Stimulated activated naive B cell treated with anti-CD40 and anti-IgM and Interleukin-4, amounts not matched to agents 10 μg/mL and 1 μg/mL and 100 μg/mL, for 72 hours (primary cell): ENCODE measurements around the gene UPK3B.
"Not testable (repeated sequence)": the region's sequence is repeated elsewhere in the genome, so short reads cannot be mapped to it uniquely, and the experiment has no call there.

Experiments used
- ATAC-seq, 2 donors: fragments of 150-1000 bp; cut with Tn5 transposase; replicated peaks; 2 replicates each; pipeline ENCODE4 v1.10.0; 2021; ENCODE audit warnings: moderate library complexity in 1 of 2
- DNase-seq: peaks from one replicate; pipeline ENCODE4 v3.0.0; 2021
- H3K27ac Mint-ChIP-seq: one replicate; pipeline ENCODE4 v1.8.0; 2022; ENCODE audit warnings: mild to moderate bottlenecking, mixed read lengths
- H3K27me3 Mint-ChIP-seq, 2 donors: one replicate each; pipeline ENCODE4 v1.8.0; 2022; ENCODE audit warnings: mixed read lengths in 2 of 2
- H3K36me3 Mint-ChIP-seq, 2 donors: one replicate each; pipeline ENCODE4 v1.8.0; 2022; ENCODE audit warnings: mixed read lengths in 2 of 2, mild to moderate bottlenecking in 1 of 2
- H3K4me1 Mint-ChIP-seq, 2 donors: one replicate each; pipeline ENCODE4 v1.8.0; 2022; ENCODE audit warnings: mixed read lengths in 2 of 2, mild to moderate bottlenecking in 1 of 2
- H3K4me3 Mint-ChIP-seq, 2 donors: one replicate each; pipeline ENCODE4 v1.8.0; 2022; ENCODE audit warnings: mild to moderate bottlenecking in 2 of 2, mixed read lengths in 2 of 2, moderate library complexity in 1 of 2
- H3K9me3 Mint-ChIP-seq, 2 donors: one replicate each; pipeline ENCODE4 v1.8.0; 2022; ENCODE audit warnings: mixed read lengths in 2 of 2, mild to moderate bottlenecking in 1 of 2

UPK3B gene

DNA sequence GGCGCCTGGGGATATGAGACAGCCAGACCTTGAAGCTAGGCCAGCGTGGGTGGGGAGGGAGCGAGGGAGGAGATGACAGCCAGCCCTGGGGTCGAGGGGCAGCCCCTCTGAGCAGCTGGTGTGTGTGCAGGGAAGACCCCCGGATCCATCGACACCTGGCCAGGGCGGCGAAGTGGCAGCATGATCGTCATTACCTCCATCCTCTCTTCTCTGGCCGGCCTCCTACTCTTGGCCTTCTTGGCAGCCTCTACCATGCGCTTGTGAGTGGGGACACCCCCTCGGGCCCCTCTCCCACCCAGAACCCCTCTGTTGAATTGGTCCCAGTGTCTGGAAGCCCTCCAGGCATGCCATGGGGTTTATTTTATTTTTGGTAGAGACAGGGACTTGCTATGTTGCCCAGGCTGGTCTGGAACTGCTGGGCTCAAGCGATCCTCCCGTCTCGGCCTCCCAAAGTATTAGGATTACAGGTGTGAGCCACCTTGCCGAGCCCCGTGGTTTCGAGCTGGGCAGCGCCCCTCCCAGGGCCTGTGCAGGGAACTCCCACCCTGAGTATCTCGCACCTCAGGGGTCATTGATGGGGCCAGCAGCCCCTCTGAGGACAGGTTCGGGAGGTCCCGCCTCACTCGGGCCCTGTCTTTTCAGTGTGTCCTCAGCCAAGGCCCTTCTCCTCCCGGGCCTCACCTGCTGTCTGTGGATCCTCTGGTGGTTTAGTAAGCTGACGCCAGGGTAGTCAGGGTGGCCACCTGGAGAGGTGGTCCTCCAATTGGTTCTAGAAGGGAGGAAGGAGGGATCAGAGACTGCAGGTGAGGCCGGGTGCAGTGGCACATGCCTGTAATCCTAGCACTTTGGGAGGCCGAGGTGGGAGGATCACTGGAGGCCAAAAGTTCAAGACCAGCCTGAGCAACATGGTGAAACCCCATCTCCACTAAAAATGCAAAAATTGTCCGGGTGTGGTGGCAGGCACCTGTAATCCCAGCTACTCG, 3.8 kb downstream of the UPK3B start:
- no peak for ATAC-seq
- H3K36me3 Mint-ChIP-seq: no peaks in the 10 kb centered on the region
- DNase-seq: no peak
- no peaks in the 10 kb centered on the region for H3K9me3 Mint-ChIP-seq
- no peaks in the 10 kb centered on the region for H3K4me1 Mint-ChIP-seq
- H3K4me3 Mint-ChIP-seq: no peak overlapping the region
- H3K27me3 Mint-ChIP-seq: peaks cover 0 to 9% of the 10 kb centered on the region in 2 donors
- no peak overlapping the region for H3K27ac Mint-ChIP-seq

DNA sequence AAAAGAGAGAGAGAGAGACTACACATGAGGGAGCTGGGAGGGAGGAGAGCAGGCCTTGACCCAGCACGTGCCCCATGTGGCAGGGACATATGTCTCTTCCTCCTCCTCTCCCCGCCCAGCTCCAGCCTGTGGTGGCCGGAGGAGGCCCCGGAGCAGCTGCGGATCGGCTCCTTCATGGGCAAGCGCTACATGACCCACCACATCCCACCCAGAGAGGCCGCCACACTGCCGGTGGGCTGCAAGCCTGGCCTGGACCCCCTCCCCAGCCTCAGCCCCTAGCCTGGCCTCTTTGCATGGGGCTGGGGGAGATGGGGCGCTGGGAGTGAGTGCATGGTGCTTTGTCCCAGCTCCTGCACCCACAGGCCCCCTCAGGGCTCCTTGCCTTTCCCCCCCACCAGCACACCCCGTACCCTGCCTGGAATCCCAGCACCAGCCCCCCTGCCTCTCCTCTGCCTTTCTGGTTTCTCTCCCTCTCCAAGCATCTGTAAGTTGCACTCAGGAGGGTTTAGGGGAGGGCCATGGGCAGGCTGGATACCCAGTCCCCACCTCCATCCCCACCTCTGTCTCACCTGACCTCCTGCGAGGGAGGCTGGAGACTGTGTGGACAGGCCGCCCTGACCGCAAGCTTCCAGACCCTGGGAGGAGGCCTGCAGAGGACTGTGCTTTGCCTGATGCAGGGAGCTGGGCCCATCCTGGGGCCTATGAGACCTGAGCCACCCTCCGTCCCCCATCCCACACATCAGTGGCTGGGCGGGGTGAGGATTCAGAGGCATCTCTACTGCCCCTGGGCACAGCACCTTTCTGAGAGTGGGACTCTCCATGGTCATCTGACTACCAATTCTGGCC, 4.8 kb downstream of the UPK3B start:
- peak in 1 of 2 donors; percentile 4 for ATAC-seq
- no peaks in the 10 kb centered on the region for H3K9me3 Mint-ChIP-seq
- no peak overlapping the region for H3K4me3 Mint-ChIP-seq
- no peaks in the 10 kb centered on the region for H3K4me1 Mint-ChIP-seq
- no peak overlapping the region for H3K27ac Mint-ChIP-seq
- DNase-seq: no peak
- H3K27me3 Mint-ChIP-seq: peaks cover 0 to 9% of the 10 kb centered on the region in 2 donors
- no peaks in the 10 kb centered on the region for H3K36me3 Mint-ChIP-seq

DNA sequence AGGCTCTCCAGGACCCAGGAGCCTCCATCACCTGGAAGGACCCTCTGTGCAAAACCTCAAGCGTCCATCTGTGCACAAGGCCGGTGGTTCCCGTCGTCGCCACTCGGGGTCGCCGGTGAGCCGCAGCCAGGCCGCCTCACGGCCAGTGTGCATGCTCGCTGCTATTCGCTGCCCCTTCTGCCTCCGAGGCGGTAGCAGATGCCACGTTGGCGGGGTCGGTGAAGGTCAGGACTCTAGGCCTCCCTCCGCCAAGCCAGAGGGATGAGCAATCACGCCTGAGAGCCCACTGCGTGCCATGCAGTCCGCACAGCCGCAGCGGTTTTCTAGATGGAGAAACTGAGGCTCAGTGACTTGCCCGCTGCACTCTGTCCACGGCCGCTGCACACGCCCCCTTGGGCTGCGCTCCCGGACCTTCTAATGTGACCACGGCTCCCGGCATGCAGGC, 5.7 kb downstream of the UPK3B start:
- ATAC-seq: peak; percentile 81 to 90
- Mint-ChIP-seq H3K27ac (no peak overlapping the region), H3K4me1 (no peaks in the 10 kb centered on the region), H3K4me3 (no peak overlapping the region), H3K27me3 (peaks cover 0 to 9% of the 10 kb centered on the region in 2 donors), H3K36me3 (no peaks in the 10 kb centered on the region), H3K9me3 (no peaks in the 10 kb centered on the region)
- no peak for DNase-seq

- not testable (repeated sequence) for H3K27ac Mint-ChIP-seq, H3K27me3 Mint-ChIP-seq, H3K4me3 Mint-ChIP-seq, ATAC-seq, DNase-seq, H3K9me3 Mint-ChIP-seq, H3K4me1 Mint-ChIP-seq, H3K36me3 Mint-ChIP-seq
Observed at GRCh38 chr7:76516932-76517331, 6.6 kb downstream of the UPK3B start.

- not testable (repeated sequence) for H3K9me3 Mint-ChIP-seq, H3K36me3 Mint-ChIP-seq, DNase-seq, H3K27ac Mint-ChIP-seq, H3K4me1 Mint-ChIP-seq, H3K4me3 Mint-ChIP-seq, H3K27me3 Mint-ChIP-seq, ATAC-seq
Observed at GRCh38 chr7:76526183-76526582, 15.8 kb downstream of the UPK3B start.

DNA sequence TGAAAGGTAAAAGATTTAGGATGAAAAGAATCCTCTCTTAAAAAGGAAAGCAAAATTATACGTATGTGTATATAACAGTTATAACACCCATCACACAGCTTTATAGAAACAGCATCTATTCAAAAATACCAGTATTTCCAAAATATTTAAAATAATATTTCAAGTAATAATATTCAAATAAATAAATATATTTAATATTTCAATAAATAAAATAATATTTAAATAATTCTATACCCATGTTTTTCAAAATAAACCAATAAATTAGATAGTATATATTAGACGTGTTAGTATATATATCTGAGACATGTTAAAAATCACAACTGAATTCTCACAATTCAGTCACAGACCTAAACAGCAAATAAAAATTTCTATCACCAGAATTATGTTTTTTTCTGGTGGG, 21.3 kb downstream of the UPK3B start:
- not testable (repeated sequence) for DNase-seq, ATAC-seq, H3K27me3 Mint-ChIP-seq, H3K36me3 Mint-ChIP-seq, H3K27ac Mint-ChIP-seq, H3K9me3 Mint-ChIP-seq, H3K4me1 Mint-ChIP-seq, H3K4me3 Mint-ChIP-seq

DNA sequence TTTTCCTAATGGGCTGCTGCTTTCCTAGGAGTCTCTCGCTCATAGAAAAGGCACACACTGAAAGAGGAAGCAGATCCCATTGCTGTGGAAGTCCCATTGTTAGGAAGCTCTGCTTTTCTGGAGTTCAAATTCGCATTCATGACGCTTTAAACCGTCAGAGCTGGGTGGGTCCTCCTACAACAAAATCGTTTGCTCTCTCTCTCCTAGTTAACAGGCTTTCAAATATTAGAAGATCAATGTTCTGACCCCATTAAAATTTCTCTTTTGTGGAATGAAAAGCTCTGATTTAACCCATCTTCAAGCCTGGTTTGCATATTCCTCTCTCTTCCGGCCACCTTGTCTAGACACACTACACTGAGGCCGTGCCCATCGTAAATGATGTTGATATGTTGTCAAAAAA, 32.8 kb downstream of the UPK3B start, which contains the start of gene SPDYE16:
Gene SPDYE16, minus strand, starts transcription at position 101 of the 400 bp plus-strand sequence. CDS start 1,838 bp downstream, outside the sequence.
- not testable (repeated sequence) for H3K27me3 Mint-ChIP-seq, ATAC-seq, H3K4me1 Mint-ChIP-seq, H3K9me3 Mint-ChIP-seq, H3K36me3 Mint-ChIP-seq, H3K27ac Mint-ChIP-seq, DNase-seq, H3K4me3 Mint-ChIP-seq

GRCh38 chr7:76549025-76549854, 38.9 kb downstream of the UPK3B start:
- peak overlapping the region; percentile 95 for H3K27ac Mint-ChIP-seq
- ATAC-seq: peak; percentile 98 to 99
- H3K4me1 Mint-ChIP-seq: peaks cover 4 to 24% of the 10 kb centered on the region in 2 donors
- not testable (repeated sequence) for H3K27me3 Mint-ChIP-seq, H3K36me3 Mint-ChIP-seq, H3K9me3 Mint-ChIP-seq
- DNase-seq: peak; percentile 88
- H3K4me3 Mint-ChIP-seq: peak overlapping the region; percentile 94 to 99

DNA sequence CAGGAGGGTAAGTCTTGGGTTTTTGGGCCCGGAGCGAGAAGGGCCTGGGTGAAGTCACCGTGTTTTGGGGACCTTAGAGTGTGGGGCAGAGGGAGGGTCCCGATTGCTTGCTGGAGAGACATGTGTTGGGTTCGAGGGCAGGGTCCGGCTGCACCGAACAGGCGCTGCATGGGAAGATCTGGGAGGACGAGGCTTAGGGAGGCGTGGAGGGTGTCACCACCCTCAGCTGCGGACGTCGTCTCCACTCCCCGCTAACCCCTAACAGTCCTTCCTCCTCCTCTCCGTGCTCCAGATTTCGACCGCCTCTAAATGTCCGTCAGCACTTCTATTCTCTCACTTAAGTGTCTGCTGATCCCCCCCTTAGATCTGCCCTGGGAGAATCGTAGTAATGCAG, 39.5 kb downstream of the UPK3B start:
- Mint-ChIP-seq H3K27ac (peak overlapping the region; percentile 95), H3K4me3 (peak overlapping the region; percentile 94 to 99), H3K4me1 (peaks cover 6 to 28% of the 10 kb centered on the region in 2 donors)
- not testable (repeated sequence) for ATAC-seq, DNase-seq, H3K27me3 Mint-ChIP-seq, H3K9me3 Mint-ChIP-seq, H3K36me3 Mint-ChIP-seq

- H3K27ac Mint-ChIP-seq, H3K36me3 Mint-ChIP-seq, H3K9me3 Mint-ChIP-seq, ATAC-seq, H3K27me3 Mint-ChIP-seq, DNase-seq: not testable (repeated sequence)
- peak overlapping the region in 1 of 2 donors; percentile 22 for H3K4me3 Mint-ChIP-seq
- H3K4me1 Mint-ChIP-seq: peaks cover 9 to 35% of the 10 kb centered on the region in 2 donors
Observed at GRCh38 chr7:76551992-76552391, 41.6 kb downstream of the UPK3B start.

- H3K27ac Mint-ChIP-seq, H3K4me3 Mint-ChIP-seq, DNase-seq, H3K9me3 Mint-ChIP-seq, ATAC-seq, H3K27me3 Mint-ChIP-seq: not testable (repeated sequence)
- Mint-ChIP-seq H3K4me1 (peaks cover 15 to 32% of the 10 kb centered on the region in 2 donors), H3K36me3 (peaks cover 29 to 34% of the 10 kb centered on the region in 2 donors)
Observed at GRCh38 chr7:76559685-76560084, 49.3 kb downstream of the UPK3B start.

DNA sequence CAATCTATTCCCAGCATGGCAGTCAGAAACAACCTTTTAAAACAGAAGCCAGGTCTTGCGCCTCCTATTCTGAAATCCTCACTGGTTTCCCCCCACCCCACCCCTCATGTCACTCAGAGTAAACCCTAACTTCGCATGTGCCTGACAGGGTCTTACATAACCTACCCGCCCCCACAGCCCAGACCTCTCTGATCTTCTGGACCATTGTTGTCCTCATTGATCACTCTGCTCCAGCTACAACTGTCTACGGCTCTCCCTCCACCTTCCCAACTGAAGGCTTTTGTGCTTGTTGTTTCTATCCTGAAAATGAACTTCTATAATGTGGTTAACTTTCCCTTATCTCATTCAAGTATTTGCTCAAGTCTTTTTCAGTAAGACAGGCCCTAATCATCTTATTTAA, 49.8 kb downstream of the UPK3B start:
- peaks cover 13 to 29% of the 10 kb centered on the region in 2 donors for H3K4me1 Mint-ChIP-seq

GRCh38 chr7:76561342-76561741, 51.0 kb downstream of the UPK3B start:
- not testable (repeated sequence) for ATAC-seq, DNase-seq

More for the DNA sequence above, 49.8 kb downstream of the UPK3B start:
- not testable (repeated sequence) for H3K4me3 Mint-ChIP-seq, ATAC-seq, H3K9me3 Mint-ChIP-seq, H3K27ac Mint-ChIP-seq, DNase-seq, H3K27me3 Mint-ChIP-seq
- H3K36me3 Mint-ChIP-seq: peaks cover 27 to 31% of the 10 kb centered on the region in 2 donors

More at GRCh38 chr7:76561342-76561741, 51.0 kb downstream of the UPK3B start:
- H3K27me3 Mint-ChIP-seq, H3K4me3 Mint-ChIP-seq, H3K27ac Mint-ChIP-seq, H3K9me3 Mint-ChIP-seq: not testable (repeated sequence)
- Mint-ChIP-seq H3K36me3 (peaks cover 29 to 39% of the 10 kb centered on the region in 2 donors), H3K4me1 (peaks cover 11 to 31% of the 10 kb centered on the region in 2 donors)
